ENCODE data around the gene AUTS2. TPM values are rescaled to one million over a fixed set of nuclear protein-coding genes. Genes with fewer than 3 reads are reported as not detected.

Gene AUTS2
- total and polyA plus RNA-seq, 7 experiments from 2014 or later, result 0.40 to 31.7 (median 4.2) TPM

- intact Hi-C loops (cut with micrococcal nuclease), result no loop called here
- Mint-ChIP-seq H3K27me3 (peaks cover 0 to 5% (median 0%) of the 10 kb centered on the region in 5 donors), H3K27ac (no peak overlapping the region), H3K9me3 (no peaks in the 10 kb centered on the region), H3K4me1 (no peaks in the 10 kb centered on the region), H3K4me3 (no peak overlapping the region), H3K36me3 (no peaks in the 10 kb centered on the region)
- ChIA-PET POLR2A (no interaction called here), CTCF (no interaction called here)
- Histone ChIP-seq H3K27me3 (ENCODE audit: control insufficient read depth in 2 of 2, insufficient read depth in 2 of 2, low read length in 2 of 2) (no peaks in the 10 kb centered on the region), H3K27ac (ENCODE audit: low read depth, low read length) (no peak overlapping the region), H3K36me3 (ENCODE audit: control insufficient read depth in 2 of 3, insufficient read depth in 3 of 3, low read length in 3 of 3) (no peaks in the 10 kb centered on the region), H3K4me3 (ENCODE audit: low read length) (no peak overlapping the region), H3K4me1 (ENCODE audit: control insufficient read depth in 2 of 2, insufficient read depth in 2 of 2, low read length in 2 of 2) (no peaks in the 10 kb centered on the region), H3K9me3 (ENCODE audit: control insufficient read depth in 2 of 3, low read length in 3 of 3) (no peaks in the 10 kb centered on the region)
- DNase-seq, result no peak
- ATAC-seq, result no peak
Observed at GRCh38 chr7:69568266-69568665, 30.0 kb upstream of the AUTS2 start.

- Mint-ChIP-seq H3K4me3 (no peak overlapping the region), H3K27me3 (no peaks in the 10 kb centered on the region), H3K27ac (no peak overlapping the region), H3K9me3 (peaks cover 0 to 4% (median 0%) of the 10 kb centered on the region in 11 donors), H3K36me3 (no peaks in the 10 kb centered on the region), H3K4me1 (no peaks in the 10 kb centered on the region)
- Histone ChIP-seq H3K36me3 (ENCODE audit: control insufficient read depth in 2 of 3, insufficient read depth in 3 of 3, low read length in 3 of 3) (no peaks in the 10 kb centered on the region), H3K27ac (ENCODE audit: low read depth, low read length) (no peak overlapping the region), H3K4me3 (ENCODE audit: low read length) (no peak overlapping the region), H3K27me3 (ENCODE audit: control insufficient read depth in 2 of 2, insufficient read depth in 2 of 2, low read length in 2 of 2) (no peaks in the 10 kb centered on the region), H3K4me1 (ENCODE audit: control insufficient read depth in 2 of 2, insufficient read depth in 2 of 2, low read length in 2 of 2) (no peaks in the 10 kb centered on the region), H3K9me3 (ENCODE audit: control insufficient read depth in 2 of 3, low read length in 3 of 3) (no peaks in the 10 kb centered on the region)
- ATAC-seq (no peak), DNase-seq (no peak)
- intact Hi-C loops (cut with micrococcal nuclease), result no loop called here
- CTCF ChIA-PET, result no interaction called here
- POLR2A ChIA-PET, result no interaction called here
Observed at GRCh38 chr7:69575651-69576050, 22.6 kb upstream of the AUTS2 start.

- no peak for ATAC-seq
- H3K36me3 Mint-ChIP-seq, result no peaks in the 10 kb centered on the region
- CTCF ChIA-PET, result no interaction called here
Observed at GRCh38 chr7:69577221-69577620, 21.1 kb upstream of the AUTS2 start.

GRCh38 chr7:69585169-69585568 lies 13.1 kb upstream of the AUTS2 start:
- Mint-ChIP-seq H3K27me3 (peaks cover 0 to 13% (median 5%) of the 10 kb centered on the region in 5 donors), H3K36me3 (no peaks in the 10 kb centered on the region), H3K4me3 (no peak overlapping the region), H3K9me3 (peaks cover 0 to 4% (median 0%) of the 10 kb centered on the region in 11 donors), H3K27ac (no peak overlapping the region), H3K4me1 (no peaks in the 10 kb centered on the region)
- POLR2A ChIA-PET, result no interaction called here
- DNase-seq (no peak), ATAC-seq (no peak)
- Histone ChIP-seq H3K36me3 (ENCODE audit: control insufficient read depth in 2 of 3, insufficient read depth in 3 of 3, low read length in 3 of 3) (no peaks in the 10 kb centered on the region), H3K4me3 (ENCODE audit: low read length) (no peak overlapping the region), H3K27me3 (ENCODE audit: control insufficient read depth in 2 of 2, insufficient read depth in 2 of 2, low read length in 2 of 2) (peaks cover 0 to 4% of the 10 kb centered on the region in 2 donors), H3K4me1 (ENCODE audit: control insufficient read depth in 2 of 2, insufficient read depth in 2 of 2, low read length in 2 of 2) (no peaks in the 10 kb centered on the region), H3K27ac (ENCODE audit: low read depth, low read length) (no peak overlapping the region), H3K9me3 (ENCODE audit: control insufficient read depth in 2 of 3, low read length in 3 of 3) (no peaks in the 10 kb centered on the region)
- intact Hi-C loops (cut with micrococcal nuclease), result no loop called here
- CTCF ChIA-PET, result no interaction called here

More at GRCh38 chr7:69577221-69577620, 21.1 kb upstream of the AUTS2 start:
- DNase-seq, result no peak
- Histone ChIP-seq H3K27me3 (ENCODE audit: control insufficient read depth in 2 of 2, insufficient read depth in 2 of 2, low read length in 2 of 2) (no peaks in the 10 kb centered on the region), H3K36me3 (ENCODE audit: control insufficient read depth in 2 of 3, insufficient read depth in 3 of 3, low read length in 3 of 3) (no peaks in the 10 kb centered on the region), H3K9me3 (ENCODE audit: control insufficient read depth in 2 of 3, low read length in 3 of 3) (no peaks in the 10 kb centered on the region), H3K27ac (ENCODE audit: low read depth, low read length) (no peak overlapping the region), H3K4me3 (ENCODE audit: low read length) (no peak overlapping the region), H3K4me1 (ENCODE audit: control insufficient read depth in 2 of 2, insufficient read depth in 2 of 2, low read length in 2 of 2) (no peaks in the 10 kb centered on the region)
- H3K4me1 Mint-ChIP-seq, result no peaks in the 10 kb centered on the region
- no peaks in the 10 kb centered on the region for H3K27me3 Mint-ChIP-seq
- POLR2A ChIA-PET, result no interaction called here
- peaks cover 0 to 4% (median 0%) of the 10 kb centered on the region in 11 donors for H3K9me3 Mint-ChIP-seq
- no peak overlapping the region for H3K4me3 Mint-ChIP-seq
- intact Hi-C loops (cut with micrococcal nuclease), result no loop called here
- H3K27ac Mint-ChIP-seq, result no peak overlapping the region

- intact Hi-C loops (cut with micrococcal nuclease), result no loop called here
- Mint-ChIP-seq H3K27me3 (peaks cover 0 to 13% (median 5%) of the 10 kb centered on the region in 5 donors), H3K4me1 (no peaks in the 10 kb centered on the region), H3K36me3 (no peaks in the 10 kb centered on the region), H3K9me3 (peaks cover 0 to 4% (median 1%) of the 10 kb centered on the region in 11 donors), H3K27ac (no peak overlapping the region), H3K4me3 (no peak overlapping the region)
- Histone ChIP-seq H3K27me3 (ENCODE audit: control insufficient read depth in 2 of 2, insufficient read depth in 2 of 2, low read length in 2 of 2) (peaks cover 0 to 4% of the 10 kb centered on the region in 2 donors), H3K27ac (ENCODE audit: low read depth, low read length) (no peak overlapping the region), H3K4me1 (ENCODE audit: control insufficient read depth in 2 of 2, insufficient read depth in 2 of 2, low read length in 2 of 2) (no peaks in the 10 kb centered on the region), H3K9me3 (ENCODE audit: control insufficient read depth in 2 of 3, low read length in 3 of 3) (no peaks in the 10 kb centered on the region), H3K36me3 (ENCODE audit: control insufficient read depth in 2 of 3, insufficient read depth in 3 of 3, low read length in 3 of 3) (no peaks in the 10 kb centered on the region), H3K4me3 (ENCODE audit: low read length) (no peak overlapping the region)
- DNase-seq (no peak), ATAC-seq (no peak)
- ChIA-PET CTCF (no interaction called here), POLR2A (no interaction called here)
Observed at GRCh38 chr7:69586321-69586720, 12.0 kb upstream of the AUTS2 start.

- Mint-ChIP-seq H3K4me1 (no peaks in the 10 kb centered on the region), H3K36me3 (no peaks in the 10 kb centered on the region), H3K27ac (no peak overlapping the region), H3K9me3 (peaks cover 0 to 4% (median 1%) of the 10 kb centered on the region in 11 donors), H3K27me3 (peaks cover 0 to 13% (median 5%) of the 10 kb centered on the region in 5 donors), H3K4me3 (no peak overlapping the region)
- ChIA-PET POLR2A (no interaction called here), CTCF (no interaction called here)
- H3K36me3 ChIP-seq (ENCODE audit: control insufficient read depth in 2 of 3, insufficient read depth in 3 of 3, low read length in 3 of 3), result no peaks in the 10 kb centered on the region
- intact Hi-C loops (cut with micrococcal nuclease), result no loop called here
- no peaks in the 10 kb centered on the region for H3K4me1 ChIP-seq (ENCODE audit: control insufficient read depth in 2 of 2, insufficient read depth in 2 of 2, low read length in 2 of 2)
- no peak overlapping the region for H3K27ac ChIP-seq (ENCODE audit: low read depth, low read length)
- ATAC-seq, result no peak
- H3K4me3 ChIP-seq (ENCODE audit: low read length), result no peak overlapping the region
- H3K9me3 ChIP-seq (ENCODE audit: control insufficient read depth in 2 of 3, low read length in 3 of 3), result no peaks in the 10 kb centered on the region
- H3K27me3 ChIP-seq (ENCODE audit: control insufficient read depth in 2 of 2, insufficient read depth in 2 of 2, low read length in 2 of 2), result peaks cover 0 to 4% of the 10 kb centered on the region in 2 donors
- no peak for DNase-seq
Observed at GRCh38 chr7:69588773-69589172, 9.5 kb upstream of the AUTS2 start.

GRCh38 chr7:69591805-69592204 lies 6.5 kb upstream of the AUTS2 start:
- Mint-ChIP-seq H3K9me3 (peaks cover 0 to 4% (median 0%) of the 10 kb centered on the region in 11 donors), H3K27me3 (peaks cover 0 to 25% (median 14%) of the 10 kb centered on the region in 5 donors), H3K4me3 (no peak overlapping the region), H3K27ac (no peak overlapping the region), H3K4me1 (peaks cover 0 to 3% (median 1%) of the 10 kb centered on the region in 7 donors), H3K36me3 (no peaks in the 10 kb centered on the region)
- ChIA-PET CTCF (no interaction called here), POLR2A (no interaction called here)
- no peak overlapping the region for H3K4me3 ChIP-seq (ENCODE audit: low read length)
- DNase-seq (no peak), ATAC-seq (no peak)
- H3K36me3 ChIP-seq (ENCODE audit: control insufficient read depth in 2 of 3, insufficient read depth in 3 of 3, low read length in 3 of 3), result no peaks in the 10 kb centered on the region
- no peaks in the 10 kb centered on the region for H3K9me3 ChIP-seq (ENCODE audit: control insufficient read depth in 2 of 3, low read length in 3 of 3)
- intact Hi-C loops (cut with micrococcal nuclease), result no loop called here
- H3K27me3 ChIP-seq (ENCODE audit: control insufficient read depth in 2 of 2, insufficient read depth in 2 of 2, low read length in 2 of 2), result no peaks in the 10 kb centered on the region
- no peaks in the 10 kb centered on the region for H3K4me1 ChIP-seq (ENCODE audit: control insufficient read depth in 2 of 2, insufficient read depth in 2 of 2, low read length in 2 of 2)
- no peak overlapping the region for H3K27ac ChIP-seq (ENCODE audit: low read depth, low read length)

Measured in naive thymus-derived CD4-positive, alpha-beta T cell (primary cell).